CD4-positive, alpha-beta T cell treated with Interleukin-4 for 1 hour (primary cell): ENCODE measurements around the gene TBR1.

Experiments
- DNase-seq, 2 donors: peaks; one replicate each; pipeline ENCODE4 v3.0.0-alpha.2; 2020 to 2022

TBR1 gene

DNA sequence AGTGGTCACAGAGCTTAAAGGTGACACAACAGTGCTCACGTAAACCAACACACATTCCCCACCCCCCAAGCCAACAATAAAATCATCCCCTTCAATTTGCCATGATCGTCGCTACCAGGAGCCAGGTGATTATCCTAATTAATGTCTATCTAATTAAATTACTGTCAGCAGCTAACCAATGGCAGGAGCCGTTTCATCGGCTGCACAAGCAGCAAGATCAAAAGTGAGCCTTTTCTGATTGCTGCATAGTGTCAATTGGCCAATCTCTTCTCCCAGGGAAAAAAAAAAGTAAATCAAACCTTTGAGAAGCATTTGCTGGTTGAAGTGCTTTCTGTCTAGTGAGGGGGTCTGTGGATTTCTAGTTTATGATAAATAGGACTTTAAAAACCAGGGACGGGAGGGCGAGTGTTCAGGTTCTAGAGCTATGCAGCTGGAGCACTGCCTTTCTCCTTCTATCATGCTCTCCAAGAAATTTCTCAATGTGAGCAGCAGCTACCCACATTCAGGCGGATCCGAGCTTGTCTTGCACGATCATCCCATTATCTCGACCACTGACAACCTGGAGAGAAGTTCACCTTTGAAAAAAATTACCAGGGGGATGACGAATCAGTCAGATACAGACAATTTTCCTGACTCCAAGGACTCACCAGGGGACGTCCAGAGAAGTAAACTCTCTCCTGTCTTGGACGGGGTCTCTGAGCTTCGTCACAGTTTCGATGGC lies at the start of gene TBR1:
TSS of gene TBR1 (plus strand) at position 311 of the 721 bp plus-strand sequence. CDS start at position 425, 114 bp downstream.
- no peak for DNase-seq

DNA sequence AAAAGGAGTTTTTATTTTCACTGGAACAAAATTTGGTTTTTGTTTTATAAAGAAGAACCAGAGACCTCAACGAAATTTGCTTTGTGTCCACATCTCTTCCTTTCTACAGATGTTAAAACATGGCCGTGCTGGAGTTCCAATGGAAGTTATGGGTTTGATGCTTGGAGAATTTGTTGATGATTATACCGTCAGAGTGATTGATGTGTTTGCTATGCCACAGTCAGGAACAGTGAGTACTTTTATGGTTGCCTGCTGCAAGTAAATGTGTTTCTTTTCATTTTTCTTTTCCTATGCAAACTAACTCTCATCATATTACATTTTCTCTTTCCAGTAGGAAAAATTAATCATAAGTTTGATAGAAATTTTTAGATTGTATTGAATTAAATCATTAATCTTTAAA lies 48.4 kb upstream of the TBR1 start:
- DNase-seq: no peak

DNA sequence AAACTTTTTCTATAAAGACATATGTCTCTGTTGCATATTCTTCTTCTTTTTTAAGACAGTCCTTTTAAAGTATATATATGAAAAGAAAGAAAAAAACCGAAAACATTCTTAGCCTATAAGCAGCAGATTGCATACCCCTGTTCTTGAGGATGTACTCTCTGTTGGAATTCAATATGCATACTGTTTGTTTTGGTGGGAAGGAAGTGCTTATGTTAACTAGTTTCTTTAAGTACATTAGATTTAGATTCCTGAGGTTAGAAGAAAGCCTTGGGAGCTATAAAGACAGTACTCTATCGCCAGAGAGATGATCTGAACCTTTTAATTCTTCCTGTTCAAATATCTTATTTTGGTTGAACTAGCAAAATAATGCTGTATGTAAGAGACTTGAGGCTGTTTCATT lies 46.8 kb upstream of the TBR1 start:
- DNase-seq: no peak

DNA sequence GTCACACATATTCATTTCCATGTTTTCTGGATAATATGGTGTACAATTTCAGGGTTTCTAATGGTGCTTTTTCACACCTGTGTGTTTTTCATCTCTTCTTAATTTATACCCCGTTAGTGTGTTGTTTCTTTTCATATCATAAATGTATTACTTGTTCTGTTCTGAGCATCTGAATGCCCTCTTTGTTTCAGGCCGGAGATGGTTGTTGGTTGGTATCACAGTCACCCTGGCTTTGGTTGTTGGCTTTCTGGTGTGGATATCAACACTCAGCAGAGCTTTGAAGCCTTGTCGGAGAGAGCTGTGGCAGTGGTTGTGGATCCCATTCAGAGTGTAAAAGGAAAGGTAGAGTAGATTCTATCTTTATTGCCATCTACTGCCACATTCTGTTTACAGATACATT lies 45.1 kb upstream of the TBR1 start:
- DNase-seq: no peak

DNA sequence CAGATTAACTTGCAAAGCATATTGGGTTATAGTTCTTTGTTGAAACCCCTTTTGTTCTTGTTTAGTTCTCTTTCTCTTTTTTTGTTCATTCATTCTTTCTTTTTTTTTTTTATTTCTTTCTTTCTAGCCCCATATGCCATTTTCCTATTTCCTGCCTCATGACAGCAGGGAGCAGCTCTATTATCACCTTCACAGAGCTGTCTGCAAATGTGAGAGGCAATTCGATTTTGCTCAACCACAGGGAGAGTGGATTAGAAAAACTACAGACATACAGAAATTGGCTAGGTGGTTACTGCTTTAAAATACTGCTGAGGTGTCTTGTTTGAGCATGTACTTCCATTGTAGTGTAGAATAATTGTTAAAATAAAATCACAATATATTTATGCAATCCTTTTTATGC lies 44.2 kb upstream of the TBR1 start:
- no peak for DNase-seq

DNA sequence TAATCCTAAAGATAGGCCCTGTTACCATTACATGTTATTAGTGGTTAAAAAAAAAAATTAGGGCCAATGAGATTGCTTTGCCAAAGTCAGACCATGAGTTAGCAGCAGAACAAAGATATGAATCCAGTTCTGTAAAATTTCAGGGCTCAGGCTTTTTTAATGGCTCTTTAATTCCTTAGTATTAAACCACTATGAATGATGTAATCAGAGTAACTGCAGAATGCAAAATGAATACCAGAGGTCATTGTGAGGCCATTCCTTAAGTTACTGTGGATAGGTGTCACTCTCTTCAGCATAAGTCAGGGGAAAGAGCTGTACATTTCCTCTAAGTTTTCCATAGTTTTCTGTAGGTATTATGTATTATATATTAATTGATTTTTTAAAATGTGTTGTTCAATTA lies 42.2 kb upstream of the TBR1 start:
- DNase-seq: no peak

DNA sequence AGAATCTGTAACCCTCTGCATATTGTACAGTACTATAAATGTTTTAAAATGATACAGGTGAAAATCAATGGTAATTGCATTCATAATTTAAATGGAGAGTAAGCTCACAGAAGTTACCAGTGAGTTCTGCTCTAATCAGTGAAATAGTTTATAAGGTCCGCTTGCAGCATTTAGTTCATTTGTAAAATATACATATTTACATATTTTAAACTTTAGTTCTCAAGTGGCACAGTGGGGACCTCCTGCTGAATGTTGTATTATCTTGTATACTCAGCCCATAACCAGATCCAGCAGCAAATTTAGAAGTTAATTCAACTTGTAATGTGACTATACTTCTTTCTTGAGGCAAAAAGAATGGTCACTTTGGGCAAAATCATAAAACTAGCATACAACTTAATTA lies 41.7 kb upstream of the TBR1 start:
- no peak for DNase-seq

DNA sequence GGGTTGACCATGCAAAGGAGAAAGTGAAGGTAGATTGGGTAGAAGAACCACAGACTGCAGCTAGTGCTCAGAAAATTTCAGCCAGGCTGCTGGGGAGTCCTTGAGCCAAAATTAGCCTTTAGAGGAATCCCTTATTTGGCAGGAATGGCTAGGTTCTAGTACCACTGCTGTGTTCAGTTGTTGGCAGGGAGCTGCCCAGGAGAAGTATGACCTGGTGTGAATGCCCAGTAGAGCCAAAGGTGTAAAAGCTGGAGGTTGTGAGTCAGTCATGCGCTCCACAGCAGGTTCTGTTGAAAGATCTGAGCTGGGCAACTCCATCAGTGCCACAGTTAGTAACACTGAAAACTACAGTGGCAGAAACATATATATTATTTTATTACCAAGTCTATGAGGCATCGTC lies 36.4 kb upstream of the TBR1 start:
- DNase-seq: no peak

DNA sequence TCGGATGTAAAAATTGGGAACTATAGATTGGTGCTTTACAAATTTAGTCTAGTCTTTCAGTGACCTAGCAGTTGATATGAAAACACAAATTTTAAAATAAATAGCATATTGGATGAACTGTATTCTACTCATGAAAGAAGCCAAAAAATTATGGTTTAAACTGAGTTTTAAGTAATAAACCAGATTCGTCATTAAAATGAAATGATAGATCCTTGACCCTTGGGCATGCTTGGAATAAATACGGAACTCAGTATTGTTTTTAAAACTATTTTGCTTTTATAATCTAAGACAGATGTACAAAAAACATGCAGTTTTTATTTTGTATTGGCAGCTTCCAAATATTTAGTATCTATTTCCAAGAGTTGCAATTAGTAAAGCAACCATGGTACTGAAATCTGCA lies 34.6 kb upstream of the TBR1 start:
- DNase-seq: no peak

DNA sequence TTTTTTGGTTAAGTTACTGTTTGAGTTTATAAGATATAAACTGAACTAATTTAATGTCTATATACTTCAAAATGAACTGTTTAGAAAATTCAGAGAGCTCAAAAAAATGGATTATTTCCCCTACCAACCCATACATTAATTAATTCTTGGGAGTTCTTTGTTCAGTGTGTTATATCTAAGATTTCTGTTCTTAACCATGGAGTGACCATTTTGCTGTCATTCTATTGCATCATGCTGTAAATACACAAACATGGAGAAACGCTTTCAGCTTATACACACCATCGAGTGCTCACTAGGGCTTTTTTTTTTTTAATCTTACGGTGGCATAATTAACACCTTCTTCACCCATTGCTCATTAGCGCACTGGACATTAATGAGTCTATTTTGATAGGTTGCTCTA lies 33.4 kb upstream of the TBR1 start:
- no peak for DNase-seq

DNA sequence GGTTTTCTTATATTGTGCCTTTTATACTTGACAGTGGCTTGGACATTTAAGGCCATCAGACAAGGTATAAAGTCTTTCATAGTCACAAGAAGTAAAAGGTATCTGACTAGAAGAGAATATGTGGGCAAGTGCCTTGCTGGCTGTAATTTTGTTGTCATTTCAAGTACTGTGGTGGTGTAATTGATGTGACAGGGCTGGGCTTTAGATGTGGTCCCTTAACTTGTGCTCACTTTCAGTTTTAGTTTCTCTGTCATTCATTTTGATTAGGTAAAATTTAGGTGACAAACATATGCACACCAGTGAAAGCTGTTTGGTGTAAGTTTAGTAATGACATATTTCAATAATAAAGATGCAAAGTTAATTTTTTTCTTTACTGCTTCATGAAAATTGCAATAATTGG lies 31.2 kb upstream of the TBR1 start:
- peak in 1 of 2 donors; percentile 40 for DNase-seq

DNA sequence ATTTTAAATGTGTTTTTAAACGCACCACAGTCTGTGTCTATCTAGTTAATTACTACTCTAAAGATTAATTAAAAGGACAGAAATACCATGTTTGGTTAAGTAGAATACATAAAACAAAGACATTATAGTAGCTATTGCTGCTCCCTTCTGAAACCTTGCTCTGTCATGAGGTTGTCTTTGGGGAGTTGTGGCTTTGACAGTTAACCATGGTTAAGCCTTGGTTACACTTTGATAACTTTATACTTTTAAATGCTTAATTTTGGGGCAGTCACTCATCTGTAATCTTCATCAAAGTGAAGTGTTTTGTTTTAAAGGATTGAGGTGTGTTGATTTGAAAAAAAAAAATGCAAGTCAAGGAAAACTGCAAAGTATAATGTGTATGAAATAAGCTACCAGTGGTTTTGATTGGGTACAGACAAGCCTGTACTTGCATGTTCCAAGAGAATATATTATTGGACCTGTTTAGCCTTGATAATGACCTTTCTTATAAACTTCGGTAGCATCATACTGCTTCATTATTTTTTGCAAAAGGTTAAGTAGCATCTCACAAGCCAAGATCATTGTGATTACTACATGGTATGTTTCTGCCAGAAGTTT lies 29.8 kb upstream of the TBR1 start:
- no peak for DNase-seq

DNA sequence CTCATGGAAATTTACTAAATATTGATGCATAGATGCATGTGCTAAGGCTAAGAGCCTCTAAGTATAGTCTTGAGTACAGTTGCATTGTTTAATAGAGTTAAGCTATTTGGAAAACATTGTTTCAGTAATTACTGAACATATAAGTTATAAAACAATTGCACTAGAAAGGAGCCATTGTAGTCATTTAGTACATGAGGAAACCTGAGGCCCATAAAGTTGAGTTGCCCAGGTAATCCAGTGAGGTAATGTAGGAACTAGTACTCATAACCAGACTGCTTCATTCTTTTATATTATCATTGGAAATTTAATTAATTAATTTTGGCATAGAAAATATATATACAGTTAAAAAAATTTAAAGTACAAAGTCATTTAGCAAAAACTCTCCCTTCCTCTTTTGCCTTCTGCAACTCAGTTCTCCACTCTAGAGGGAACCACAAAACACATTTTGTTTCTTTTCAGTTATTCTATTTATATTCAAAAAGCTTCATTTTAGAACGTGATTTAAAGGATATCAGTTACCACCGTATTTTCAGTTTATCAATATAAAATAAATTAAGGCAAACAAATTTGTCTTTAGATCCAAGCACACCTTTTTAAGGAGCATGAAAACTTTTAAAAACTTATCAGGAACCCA lies 27.8 kb upstream of the TBR1 start:
- no peak for DNase-seq

DNA sequence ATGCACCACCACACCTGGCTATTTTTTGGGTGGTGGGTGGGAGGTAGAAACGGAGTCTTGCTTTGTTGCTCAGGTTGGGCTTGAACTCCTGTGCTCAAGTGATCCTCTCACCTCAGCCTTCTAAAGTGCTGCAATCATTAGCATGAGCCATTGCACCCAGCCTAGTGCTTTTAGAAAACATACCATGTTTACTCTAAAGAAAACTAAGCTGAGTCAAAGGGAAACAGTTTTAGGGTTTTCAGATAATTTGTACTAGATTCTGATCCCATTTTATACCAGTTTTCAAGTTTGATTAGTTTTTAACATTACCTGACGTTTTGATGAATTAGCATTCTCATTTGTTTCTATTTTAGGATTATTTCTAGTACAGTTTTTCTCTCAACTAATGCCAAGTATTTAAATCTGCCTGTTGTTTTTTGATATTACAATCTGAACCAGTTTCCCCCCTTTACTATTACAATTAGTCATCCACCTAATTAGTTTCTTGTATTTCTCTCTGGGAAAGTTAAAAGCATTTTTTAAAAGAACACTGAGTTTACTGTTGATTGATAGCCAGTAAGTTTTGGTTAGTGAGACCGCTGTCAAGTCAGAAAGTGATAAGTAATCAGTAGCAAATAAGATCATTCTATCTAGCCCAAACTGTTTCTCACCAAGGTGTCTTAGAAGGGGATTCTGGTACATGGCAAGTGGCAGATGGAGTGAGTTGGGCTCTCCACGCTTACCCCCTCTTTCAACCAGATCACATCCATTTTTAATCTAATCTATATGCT lies 24.2 kb upstream of the TBR1 start:
- no peak for DNase-seq

DNA sequence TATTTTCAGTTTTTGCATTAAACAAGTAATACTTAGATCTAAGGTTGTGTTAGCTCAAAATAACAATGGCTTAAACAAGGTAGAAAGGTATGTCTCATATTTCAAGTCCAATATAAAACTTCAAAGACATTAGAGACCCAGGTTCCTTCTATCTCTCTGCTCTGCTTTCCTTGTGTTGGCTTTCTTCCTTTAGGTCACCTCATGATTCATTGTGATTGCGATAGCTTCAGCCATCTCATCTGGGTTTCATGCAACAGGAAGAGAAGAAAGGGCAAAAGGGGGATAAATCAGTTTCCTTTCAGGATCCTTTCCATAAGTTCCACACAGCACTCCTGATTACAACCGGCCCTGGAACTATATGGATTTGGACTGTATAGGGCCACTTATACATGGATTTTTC lies 16.0 kb upstream of the TBR1 start:
- DNase-seq: no peak

DNA sequence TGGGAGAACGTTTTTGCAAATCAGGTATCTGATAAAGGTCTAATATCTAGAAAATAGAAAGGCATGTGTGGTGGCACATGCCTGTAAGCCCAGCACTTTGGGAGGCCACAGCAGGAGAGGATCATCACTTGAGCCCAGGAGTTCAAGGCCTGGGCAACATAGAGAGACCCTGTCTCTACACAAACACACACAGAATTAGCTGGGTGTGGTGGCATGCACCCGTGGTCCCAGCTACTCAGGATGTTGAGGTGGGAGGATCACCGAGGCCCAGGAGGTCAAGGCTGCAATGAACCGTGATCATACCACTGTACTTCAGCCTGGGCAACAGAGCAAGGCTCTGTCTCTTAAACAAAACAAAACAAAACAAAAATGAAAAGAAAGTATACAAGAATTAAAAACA lies 13.8 kb upstream of the TBR1 start:
- no peak for DNase-seq

DNA sequence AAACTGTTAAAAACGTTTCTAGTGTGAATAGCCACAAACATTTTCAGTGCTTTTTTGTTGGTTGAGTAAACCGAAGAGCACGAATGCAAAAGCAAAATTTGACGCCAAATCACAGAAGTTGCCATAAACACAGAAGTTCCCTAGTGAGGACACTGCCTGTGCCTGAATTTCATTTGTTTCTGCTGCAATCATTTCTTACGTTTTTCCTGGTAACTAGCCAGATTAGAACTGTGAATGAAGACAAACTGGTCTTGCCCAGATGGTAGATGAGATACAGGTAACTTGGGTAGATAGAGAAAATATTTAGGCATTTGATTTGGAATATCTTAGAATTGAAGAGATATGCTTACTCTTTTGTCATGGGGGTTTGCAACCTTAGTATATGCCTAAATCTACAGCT lies 9.8 kb upstream of the TBR1 start:
- DNase-seq: no peak

DNA sequence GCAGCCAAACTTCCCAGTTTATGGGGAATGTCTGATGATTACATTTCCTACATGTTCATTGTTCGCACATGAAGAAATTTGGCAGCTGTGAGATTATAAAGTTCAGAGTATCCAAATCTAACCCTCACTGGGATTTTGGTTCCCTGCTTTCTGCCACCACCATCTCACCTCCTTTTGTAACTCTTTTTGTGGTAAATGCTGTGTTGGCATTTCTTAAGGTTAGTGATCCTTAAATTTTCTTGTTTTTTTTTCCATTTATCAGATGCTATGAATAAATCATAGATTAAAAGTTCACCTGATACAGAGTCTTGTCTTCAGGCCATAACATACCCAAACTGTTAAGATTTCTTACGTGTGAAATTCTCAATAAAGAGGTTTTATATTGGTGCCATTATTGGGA lies 8.5 kb upstream of the TBR1 start:
- no peak for DNase-seq

DNA sequence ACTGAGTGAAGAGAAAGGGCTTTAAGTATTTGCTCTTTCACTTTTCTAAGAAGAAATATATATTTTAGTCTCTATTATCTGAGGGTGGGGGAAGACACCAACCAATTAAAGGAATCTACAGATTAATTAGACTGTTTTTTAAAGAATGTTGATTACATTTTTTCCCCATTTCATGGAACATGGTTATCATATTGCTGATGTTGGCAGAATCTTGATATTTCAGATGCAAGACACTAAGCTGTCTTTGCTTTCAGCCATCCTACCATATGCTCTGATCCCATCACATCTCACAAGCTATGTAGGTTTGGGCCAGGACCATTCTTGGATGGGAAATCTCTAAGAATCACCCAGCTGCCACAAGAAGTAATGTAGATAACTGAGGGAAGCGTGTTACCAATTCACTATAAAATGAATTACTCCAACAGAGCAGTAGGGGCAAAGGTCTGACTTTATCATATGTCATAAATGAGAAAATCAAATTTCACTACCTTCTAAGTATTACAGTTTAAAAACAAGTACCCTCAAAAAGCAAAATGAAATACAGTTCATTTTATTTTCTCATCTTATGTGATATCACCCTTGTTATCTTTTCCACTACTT lies 6.7 kb upstream of the TBR1 start:
- no peak for DNase-seq

DNA sequence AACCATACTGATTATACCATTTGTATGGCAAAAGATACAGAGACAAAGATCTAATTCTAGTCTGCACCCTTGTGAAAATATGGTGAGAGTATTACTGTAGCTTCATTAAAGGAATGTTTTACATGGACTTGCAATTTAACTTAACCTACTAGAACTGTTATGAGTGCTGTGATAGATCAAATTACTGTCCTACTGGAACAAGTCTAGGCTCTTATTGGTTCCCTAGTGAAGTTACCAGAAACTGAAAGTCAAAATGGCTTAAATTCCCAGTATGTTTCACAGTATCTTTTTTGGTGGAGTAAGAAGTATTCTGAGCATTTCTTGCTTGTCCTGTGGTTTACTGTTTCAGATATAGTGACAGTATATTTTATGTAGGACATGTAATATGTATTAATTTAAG lies 3.8 kb upstream of the TBR1 start:
- no peak for DNase-seq

DNA sequence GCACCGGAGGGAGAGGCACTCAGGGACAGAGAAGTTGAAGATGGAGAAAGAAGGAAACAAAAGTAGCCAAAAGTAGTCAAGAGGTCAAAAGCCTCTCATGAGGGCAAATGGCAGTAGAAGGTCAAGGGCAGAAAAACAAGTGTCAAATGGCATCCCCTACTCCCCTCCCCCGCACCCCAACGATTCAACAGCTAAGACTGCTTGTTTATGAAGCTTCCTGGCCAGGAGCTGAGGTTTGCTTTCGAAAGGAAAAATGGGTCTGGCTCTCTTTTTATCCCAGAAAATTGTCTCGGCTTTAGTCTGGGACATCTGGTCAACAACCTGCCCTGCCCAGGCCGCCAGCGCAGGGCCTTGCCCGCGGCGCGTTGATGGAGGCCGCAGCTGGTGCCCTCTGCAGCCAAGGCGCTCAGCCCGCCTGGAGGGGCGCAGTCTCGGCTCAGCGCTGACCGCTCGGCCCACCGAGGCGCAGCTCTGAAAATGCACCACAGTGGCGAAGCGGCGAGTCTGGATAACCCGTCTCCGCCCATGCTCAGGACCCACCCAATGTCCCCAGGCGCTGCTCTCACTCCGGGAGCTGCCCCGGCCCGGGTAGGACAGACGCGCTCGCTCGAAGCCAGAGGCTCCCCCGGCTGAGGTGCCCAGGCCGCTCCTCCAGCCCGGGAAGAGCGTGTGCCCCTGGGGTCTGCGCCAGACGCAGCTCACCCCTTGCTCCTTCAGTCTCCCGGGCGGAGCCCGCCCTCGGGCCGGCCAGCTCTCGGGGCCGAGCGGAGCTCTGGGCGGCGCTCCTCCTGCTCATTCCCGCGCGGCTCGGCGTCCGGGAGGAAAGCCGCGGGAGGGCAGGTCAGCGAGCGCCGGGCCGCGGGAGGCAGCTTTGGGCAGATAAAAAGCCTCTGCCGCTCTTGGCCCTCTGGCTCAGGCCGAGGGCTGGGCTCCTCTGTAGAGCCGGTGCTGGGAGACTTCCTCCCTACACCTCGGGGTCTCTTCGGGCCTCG lies 1.8 kb upstream of the TBR1 start:
- DNase-seq: no peak
